ENCODE results near the gene CRYBA4. TPM values are rescaled to one million over a fixed set of nuclear protein-coding genes. Genes with fewer than 3 reads are reported as not detected.

Gene CRYBA4
- total RNA-seq, 6 experiments from 2014 or later: not detected

DNA sequence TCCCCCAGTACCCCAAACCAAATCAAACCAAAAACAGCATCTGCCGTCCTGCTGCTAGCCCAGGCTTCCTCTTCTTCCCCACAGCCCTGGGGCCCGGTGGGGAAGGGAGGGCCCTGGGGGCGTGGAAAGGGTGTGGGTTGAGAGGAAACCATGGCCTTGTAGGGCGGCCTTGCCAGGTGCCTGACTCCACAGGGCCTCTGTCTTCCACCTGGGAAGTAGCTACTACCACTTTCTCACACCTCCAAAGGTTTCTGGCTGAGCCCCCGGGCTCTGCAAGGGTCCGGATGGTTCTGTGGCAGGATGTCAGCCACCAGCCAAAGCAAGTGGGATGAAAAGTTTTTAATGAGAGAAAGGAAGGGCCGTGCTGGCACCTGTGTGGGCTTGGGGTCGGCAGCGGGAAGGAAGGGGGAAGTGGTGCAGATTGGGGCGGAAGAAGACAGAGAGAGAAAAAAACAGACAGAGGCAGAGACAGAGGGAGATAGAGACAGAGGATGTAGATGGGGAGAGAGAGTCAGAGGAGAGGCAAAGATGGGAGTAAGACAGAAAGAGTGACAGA, 42.4 kb upstream of the CRYBA4 start:
- H3K36me3 Mint-ChIP-seq (ENCODE audit: low read depth): peaks cover 33% of the 10 kb centered on the region
- H3K27me3 Mint-ChIP-seq (ENCODE audit: insufficient read depth): peaks cover 2% of the 10 kb centered on the region; the same call in 1 of the 2 replicates
- H3K27ac Mint-ChIP-seq: no peak overlapping the region; the same call in 1 of the 2 replicates
- peaks cover 36% of the 10 kb centered on the region for H3K4me1 Mint-ChIP-seq (ENCODE audit: low read depth)
- TF ChIP-seq, protein P1, sequence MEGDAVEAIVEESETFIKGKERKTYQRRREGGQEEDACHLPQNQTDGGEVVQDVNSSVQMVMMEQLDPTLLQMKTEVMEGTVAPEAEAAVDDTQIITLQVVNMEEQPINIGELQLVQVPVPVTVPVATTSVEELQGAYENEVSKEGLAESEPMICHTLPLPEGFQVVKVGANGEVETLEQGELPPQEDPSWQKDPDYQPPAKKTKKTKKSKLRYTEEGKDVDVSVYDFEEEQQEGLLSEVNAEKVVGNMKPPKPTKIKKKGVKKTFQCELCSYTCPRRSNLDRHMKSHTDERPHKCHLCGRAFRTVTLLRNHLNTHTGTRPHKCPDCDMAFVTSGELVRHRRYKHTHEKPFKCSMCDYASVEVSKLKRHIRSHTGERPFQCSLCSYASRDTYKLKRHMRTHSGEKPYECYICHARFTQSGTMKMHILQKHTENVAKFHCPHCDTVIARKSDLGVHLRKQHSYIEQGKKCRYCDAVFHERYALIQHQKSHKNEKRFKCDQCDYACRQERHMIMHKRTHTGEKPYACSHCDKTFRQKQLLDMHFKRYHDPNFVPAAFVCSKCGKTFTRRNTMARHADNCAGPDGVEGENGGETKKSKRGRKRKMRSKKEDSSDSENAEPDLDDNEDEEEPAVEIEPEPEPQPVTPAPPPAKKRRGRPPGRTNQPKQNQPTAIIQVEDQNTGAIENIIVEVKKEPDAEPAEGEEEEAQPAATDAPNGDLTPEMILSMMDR (IDR thresholded peaks at IDR 0.05): no peak
- DNase-seq: no peak
- no peaks in the 10 kb centered on the region for H3K9me3 Mint-ChIP-seq
- H3K4me3 Mint-ChIP-seq: no peak overlapping the region

DNA sequence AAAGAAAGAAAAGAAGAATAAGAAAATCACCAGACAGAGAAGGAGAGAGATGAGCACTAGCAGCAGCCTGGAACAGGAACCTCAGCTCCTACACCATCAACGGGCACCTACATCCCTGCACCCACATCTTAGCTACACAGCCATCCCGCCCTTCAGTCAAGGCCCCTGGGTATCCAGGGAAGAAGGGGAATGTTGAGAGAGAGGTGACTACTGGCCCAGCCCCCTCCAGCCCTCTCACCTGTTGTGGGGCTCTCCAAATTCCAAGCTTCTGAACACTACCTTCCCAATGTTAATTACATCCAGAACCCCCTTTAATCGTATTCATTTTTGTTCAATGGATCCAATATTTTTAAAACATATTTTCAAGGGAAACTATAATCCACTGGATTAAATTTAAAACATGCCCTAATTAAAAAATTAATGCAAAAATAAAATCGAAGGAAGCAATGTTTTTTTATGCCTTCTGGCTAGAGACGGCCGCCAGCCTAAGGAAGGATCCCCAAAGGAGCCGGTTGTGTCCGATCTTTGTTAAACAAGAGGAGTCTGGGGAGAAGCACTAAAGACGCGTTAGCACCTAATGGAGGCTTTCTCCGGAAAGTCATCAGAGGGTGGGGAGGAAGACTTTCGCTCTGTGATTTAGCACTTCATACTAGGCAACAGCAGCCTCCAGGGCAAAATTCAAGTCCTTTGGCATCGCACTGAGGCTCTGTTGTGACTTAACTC, 41.4 kb upstream of the CRYBA4 start:
- H3K27me3 Mint-ChIP-seq (ENCODE audit: insufficient read depth): peaks cover 2% of the 10 kb centered on the region
- peaks cover 33% of the 10 kb centered on the region for H3K36me3 Mint-ChIP-seq (ENCODE audit: low read depth)
- H3K4me3 Mint-ChIP-seq: no peak overlapping the region
- H3K27ac Mint-ChIP-seq: peak overlapping the region; percentile 42; the same call in 1 of the 2 replicates
- DNase-seq: no peak
- TF ChIP-seq, protein P1 (IDR thresholded peaks at IDR 0.05): no peak
- H3K9me3 Mint-ChIP-seq: no peaks in the 10 kb centered on the region
- H3K4me1 Mint-ChIP-seq (ENCODE audit: low read depth): peaks cover 46% of the 10 kb centered on the region

GRCh38 chr22:26581026-26581425, 40.7 kb upstream of the CRYBA4 start:
- H3K36me3 Mint-ChIP-seq (ENCODE audit: low read depth): peaks cover 33% of the 10 kb centered on the region
- TF ChIP-seq, protein P1 (IDR thresholded peaks at IDR 0.05): no peak
- H3K4me1 Mint-ChIP-seq (ENCODE audit: low read depth): peaks cover 51% of the 10 kb centered on the region
- H3K4me3 Mint-ChIP-seq: no peak overlapping the region
- peaks cover 2% of the 10 kb centered on the region for H3K27me3 Mint-ChIP-seq (ENCODE audit: insufficient read depth)
- H3K27ac Mint-ChIP-seq: peak overlapping the region; percentile 50
- no peaks in the 10 kb centered on the region for H3K9me3 Mint-ChIP-seq
- DNase-seq: no peak

DNA sequence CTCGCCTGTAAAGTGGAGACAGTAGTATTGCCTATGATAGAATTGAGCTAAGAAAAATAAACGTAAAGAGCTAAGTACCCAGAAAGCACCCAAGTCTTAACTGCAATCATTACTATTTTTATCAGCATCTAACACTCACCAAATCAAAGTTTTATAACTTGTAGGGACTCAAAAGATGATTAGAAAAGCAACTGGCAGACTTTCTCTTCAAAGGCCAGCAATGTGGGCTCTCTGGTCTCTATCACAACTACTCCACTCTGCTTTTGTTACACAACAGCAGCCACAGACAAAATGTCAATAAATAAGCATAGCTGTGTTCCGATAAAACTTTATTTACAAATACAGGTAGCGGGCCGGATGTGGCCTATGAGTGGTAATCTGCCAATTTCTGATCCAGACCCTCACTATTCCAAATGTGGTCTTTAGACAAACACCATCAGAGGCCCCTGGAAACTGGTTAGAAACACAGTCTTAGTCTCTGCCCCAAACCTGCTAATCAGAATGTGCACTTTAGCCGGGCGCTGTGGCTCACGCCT, 40.1 kb upstream of the CRYBA4 start:
- Mint-ChIP-seq H3K27me3 (ENCODE audit: insufficient read depth) (peaks cover 2% of the 10 kb centered on the region), H3K4me3 (no peak overlapping the region), H3K27ac (no peak overlapping the region; the same call in 1 of the 2 replicates), H3K36me3 (ENCODE audit: low read depth) (peaks cover 27% of the 10 kb centered on the region; the same call in 1 of the 2 replicates), H3K9me3 (no peaks in the 10 kb centered on the region), H3K4me1 (ENCODE audit: low read depth) (peaks cover 51% of the 10 kb centered on the region)
- no peak for DNase-seq
- TF ChIP-seq, protein P1 (IDR thresholded peaks at IDR 0.05): no peak

GRCh38 chr22:26584010-26584409, 37.8 kb upstream of the CRYBA4 start:
- no peaks in the 10 kb centered on the region for H3K9me3 Mint-ChIP-seq
- H3K4me1 Mint-ChIP-seq (ENCODE audit: low read depth): peaks cover 64% of the 10 kb centered on the region
- DNase-seq: no peak
- H3K4me3 Mint-ChIP-seq: peak overlapping the region; percentile 39
- TF ChIP-seq, protein P1 (IDR thresholded peaks at IDR 0.05): no peak
- peak overlapping the region; percentile 84 for H3K27ac Mint-ChIP-seq
- peaks cover 2% of the 10 kb centered on the region for H3K27me3 Mint-ChIP-seq (ENCODE audit: insufficient read depth)
- peaks cover 25% of the 10 kb centered on the region; the same call in 1 of the 2 replicates for H3K36me3 Mint-ChIP-seq (ENCODE audit: low read depth)
